Progenitor cell of endocrine pancreas (in vitro differentiated cells): ENCODE results near the gene CYB561. TPM values are rescaled to one million over a fixed set of nuclear protein-coding genes. Genes with fewer than 3 reads are reported as not detected.
A peak's percentile ranks its signal among the peaks of the same experiment; 100 is the strongest.

Experiments used
- DNase-seq: peaks from one replicate; pipeline ENCODE4 v3.0.0; 2021; ENCODE audit warnings: low spot score; ENCODE audit not compliant: unreplicated experiment
- H3K27ac Mint-ChIP-seq: 2 replicates; pipeline ENCODE4 v1.8.0; 2021; ENCODE audit warnings: mild to moderate bottlenecking, moderate library complexity, mixed read lengths
- H3K27me3 Mint-ChIP-seq: 2 replicates; pipeline ENCODE4 v1.8.0; 2021; ENCODE audit warnings: mixed read lengths
- H3K36me3 Mint-ChIP-seq: 2 replicates; pipeline ENCODE4 v1.8.0; 2022; ENCODE audit warnings: mixed read lengths; ENCODE audit not compliant: insufficient read depth
- H3K4me1 Mint-ChIP-seq: 2 replicates; pipeline ENCODE4 v1.8.0; 2021; ENCODE audit warnings: low read depth, mixed read lengths
- H3K4me3 Mint-ChIP-seq: 2 replicates; pipeline ENCODE4 v1.8.0; 2021; ENCODE audit warnings: low read depth, mild to moderate bottlenecking, moderate library complexity, mixed read lengths
- H3K9me3 Mint-ChIP-seq: 2 replicates; pipeline ENCODE4 v1.8.0; 2021; ENCODE audit warnings: low read depth, mixed read lengths
- total RNA-seq: library from RNA; stranded (reverse); gene quantifications from 2 replicates; pipeline ENCODE4 v1.2.1, GENCODE V29; 2021
- TF ChIP-seq, protein P1 (sequence below): fragments of 200-600 bp; sonication (generic); IDR thresholded peaks from one replicate; pipeline ENCODE4 v1.5.0; 2021; ENCODE audit warnings: antibody characterized with exemption, mild to moderate bottlenecking; ENCODE audit not compliant: unreplicated experiment

The CYB561 gene
- total RNA-seq, 1 donor from 2014 or later: 34.5 TPM

DNA sequence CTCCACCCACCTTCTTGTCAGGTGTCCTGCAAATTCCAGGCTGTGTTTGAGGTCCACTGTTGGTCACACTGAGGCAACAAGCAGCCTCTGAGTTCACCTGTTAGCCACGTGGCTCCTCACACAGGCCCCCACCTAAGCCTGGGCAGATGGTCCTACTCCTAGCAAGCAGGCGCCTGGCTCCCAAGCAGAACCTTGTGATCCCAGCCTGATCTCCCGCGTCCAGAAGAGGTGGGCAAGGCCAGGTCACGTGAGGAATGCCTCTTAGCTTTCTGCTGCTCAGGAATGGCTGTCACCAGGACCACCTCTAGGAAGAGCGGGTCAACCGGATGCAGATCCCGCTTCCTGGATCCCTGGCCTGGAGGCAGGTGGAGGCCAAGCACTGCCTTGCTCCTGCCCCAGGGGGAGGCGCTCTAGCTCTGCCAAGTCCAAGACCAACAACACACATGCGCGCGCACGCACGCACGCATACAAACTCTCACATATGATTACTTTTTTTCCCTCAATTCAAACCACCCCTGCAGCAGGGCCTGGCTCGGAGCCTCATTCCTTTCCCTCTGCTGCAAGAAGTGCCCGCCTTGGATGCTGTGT, 9.5 kb downstream of the CYB561 start:
- H3K27me3 Mint-ChIP-seq: no peaks in the 10 kb centered on the region
- no peaks in the 10 kb centered on the region for H3K9me3 Mint-ChIP-seq
- peaks cover 2% of the 10 kb centered on the region for H3K36me3 Mint-ChIP-seq
- H3K27ac Mint-ChIP-seq: no peak overlapping the region
- no peak overlapping the region for H3K4me3 Mint-ChIP-seq
- TF ChIP-seq, protein P1, sequence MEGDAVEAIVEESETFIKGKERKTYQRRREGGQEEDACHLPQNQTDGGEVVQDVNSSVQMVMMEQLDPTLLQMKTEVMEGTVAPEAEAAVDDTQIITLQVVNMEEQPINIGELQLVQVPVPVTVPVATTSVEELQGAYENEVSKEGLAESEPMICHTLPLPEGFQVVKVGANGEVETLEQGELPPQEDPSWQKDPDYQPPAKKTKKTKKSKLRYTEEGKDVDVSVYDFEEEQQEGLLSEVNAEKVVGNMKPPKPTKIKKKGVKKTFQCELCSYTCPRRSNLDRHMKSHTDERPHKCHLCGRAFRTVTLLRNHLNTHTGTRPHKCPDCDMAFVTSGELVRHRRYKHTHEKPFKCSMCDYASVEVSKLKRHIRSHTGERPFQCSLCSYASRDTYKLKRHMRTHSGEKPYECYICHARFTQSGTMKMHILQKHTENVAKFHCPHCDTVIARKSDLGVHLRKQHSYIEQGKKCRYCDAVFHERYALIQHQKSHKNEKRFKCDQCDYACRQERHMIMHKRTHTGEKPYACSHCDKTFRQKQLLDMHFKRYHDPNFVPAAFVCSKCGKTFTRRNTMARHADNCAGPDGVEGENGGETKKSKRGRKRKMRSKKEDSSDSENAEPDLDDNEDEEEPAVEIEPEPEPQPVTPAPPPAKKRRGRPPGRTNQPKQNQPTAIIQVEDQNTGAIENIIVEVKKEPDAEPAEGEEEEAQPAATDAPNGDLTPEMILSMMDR: no peak
- H3K4me1 Mint-ChIP-seq: peaks cover 14% of the 10 kb centered on the region
- DNase-seq: no peak

DNA sequence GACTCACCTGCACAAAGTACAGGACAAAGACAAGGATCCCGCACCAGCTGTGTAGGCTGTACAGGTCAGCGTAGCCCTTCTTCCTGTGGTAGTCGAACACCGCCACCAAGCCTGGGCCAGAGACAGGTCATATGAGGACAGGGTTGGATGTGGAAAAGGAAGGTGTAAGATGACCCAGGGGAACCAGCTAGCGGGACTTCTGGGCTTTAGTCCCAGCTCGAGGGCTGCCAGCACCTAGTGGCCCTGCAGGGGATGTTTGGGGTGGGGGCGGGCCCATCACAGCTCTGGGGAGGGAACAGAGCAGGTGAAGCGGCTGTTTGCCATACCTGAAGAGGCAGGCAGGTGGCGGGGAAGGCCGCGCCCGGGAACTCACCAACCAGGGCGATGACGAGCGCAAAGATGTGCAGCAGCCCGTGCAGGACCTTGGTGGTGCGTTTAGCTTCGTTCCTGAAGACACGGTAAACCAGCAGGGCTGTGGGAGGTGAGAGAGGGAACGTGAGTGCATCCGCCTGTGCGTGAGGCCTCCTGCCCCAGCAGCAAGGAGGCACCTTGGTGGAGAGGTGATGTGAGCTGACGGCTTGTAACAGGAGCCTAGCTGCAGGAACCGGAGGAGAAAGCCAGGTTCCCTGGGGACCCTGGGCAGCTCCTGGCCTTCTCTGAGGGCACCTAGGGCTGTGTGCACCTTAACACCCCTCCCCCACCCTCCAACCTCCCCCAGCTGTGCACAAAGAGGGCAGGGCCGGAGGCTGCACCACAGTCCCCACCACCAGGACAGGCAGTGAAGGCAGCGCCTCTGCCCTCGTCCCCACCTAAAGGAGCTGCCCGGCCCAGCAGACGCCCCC, 10.2 kb downstream of the CYB561 start:
- H3K36me3 Mint-ChIP-seq: peaks cover 2% of the 10 kb centered on the region

DNA sequence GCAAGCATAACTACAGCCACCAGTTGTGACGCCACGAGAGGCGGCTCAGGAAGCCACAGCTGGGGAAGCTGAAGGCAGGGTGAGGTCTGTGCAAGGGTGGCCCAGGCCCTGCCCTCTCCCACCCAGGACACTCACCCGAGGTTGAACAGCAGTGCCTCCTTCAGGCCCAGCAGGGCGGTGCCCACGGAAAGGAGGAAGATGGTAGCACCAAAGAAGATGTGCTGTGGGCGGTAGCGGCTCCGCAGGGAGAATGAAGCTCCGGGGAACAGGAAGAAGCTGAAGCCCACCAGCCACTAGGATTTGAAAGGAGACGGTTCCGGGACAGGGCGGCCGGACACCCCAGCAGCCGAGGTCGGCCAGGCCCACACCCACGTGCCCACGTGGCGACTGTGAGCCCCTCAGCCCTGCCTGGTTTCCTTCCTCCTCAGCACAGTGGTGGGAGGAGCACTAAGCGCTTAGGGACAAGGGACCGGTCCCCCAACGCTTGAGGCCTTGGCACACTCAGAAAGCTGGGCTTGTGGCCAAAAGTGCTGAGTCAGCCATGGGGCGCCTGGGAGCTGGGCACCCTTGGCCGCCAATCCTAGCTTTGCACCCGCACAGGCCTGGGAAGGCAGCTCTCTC, 11.0 kb downstream of the CYB561 start:
- no peak overlapping the region for H3K4me3 Mint-ChIP-seq
- no peaks in the 10 kb centered on the region for H3K9me3 Mint-ChIP-seq
- TF ChIP-seq, protein P1: peak; percentile 9
- H3K4me1 Mint-ChIP-seq: peaks cover 22% of the 10 kb centered on the region
- H3K27ac Mint-ChIP-seq: no peak overlapping the region
- DNase-seq: no peak
- H3K36me3 Mint-ChIP-seq: peaks cover 2% of the 10 kb centered on the region
- H3K27me3 Mint-ChIP-seq: no peaks in the 10 kb centered on the region

More for the DNA sequence above, 10.2 kb downstream of the CYB561 start:
- no peaks in the 10 kb centered on the region for H3K9me3 Mint-ChIP-seq
- H3K27ac Mint-ChIP-seq: no peak overlapping the region
- H3K4me1 Mint-ChIP-seq: peaks cover 19% of the 10 kb centered on the region
- DNase-seq: no peak
- H3K27me3 Mint-ChIP-seq: no peaks in the 10 kb centered on the region
- TF ChIP-seq, protein P1: no peak
- H3K4me3 Mint-ChIP-seq: no peak overlapping the region

DNA sequence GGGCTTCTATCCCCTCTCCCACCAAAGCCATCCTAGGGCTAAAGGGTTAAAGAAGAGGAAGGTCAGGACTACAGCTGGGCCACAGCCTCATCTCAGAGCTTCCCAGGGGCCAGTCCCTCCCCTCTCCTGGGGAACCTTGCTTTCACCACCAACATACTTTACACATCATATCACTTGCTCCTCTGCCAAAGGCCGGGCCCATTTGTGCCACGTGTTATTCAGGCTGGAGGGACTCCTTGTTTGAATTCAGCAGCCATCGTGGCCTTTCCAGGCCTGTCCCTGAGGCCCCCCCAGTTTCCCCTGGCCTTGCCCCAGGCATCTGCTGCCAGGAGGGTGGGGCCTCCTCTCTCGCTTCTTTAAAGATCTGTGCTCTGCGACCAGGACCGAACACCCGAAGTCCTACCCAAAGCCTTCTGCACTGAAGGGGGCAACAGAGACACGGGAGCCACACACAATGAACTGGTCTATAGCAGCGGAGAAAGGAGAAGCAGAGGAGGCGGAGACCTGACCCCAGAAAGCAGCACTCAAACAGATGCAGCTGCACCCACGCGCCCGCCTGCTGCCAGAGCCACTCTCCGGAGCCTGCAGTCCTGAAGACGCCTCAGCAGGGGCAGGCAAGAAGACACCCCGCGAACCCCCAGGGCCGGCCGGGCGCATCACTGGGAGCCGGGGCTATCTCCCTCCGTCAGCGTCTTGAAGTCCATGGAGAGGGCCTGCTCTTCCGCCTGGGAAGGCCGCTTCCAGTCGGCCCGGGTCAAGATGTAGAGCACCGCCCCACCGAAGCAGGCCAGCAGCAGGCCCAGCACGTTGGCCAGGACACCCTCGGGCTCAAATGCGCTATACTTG, 12.1 kb downstream of the CYB561 start:
- no peaks in the 10 kb centered on the region for H3K27me3 Mint-ChIP-seq
- H3K36me3 Mint-ChIP-seq: peaks cover 2% of the 10 kb centered on the region
- H3K4me3 Mint-ChIP-seq: no peak overlapping the region
- no peaks in the 10 kb centered on the region for H3K9me3 Mint-ChIP-seq
- H3K27ac Mint-ChIP-seq: peak overlapping the region; percentile 84
- DNase-seq: no peak
- TF ChIP-seq, protein P1: no peak
- peaks cover 23% of the 10 kb centered on the region for H3K4me1 Mint-ChIP-seq
